Karpas-422 (cell line): ENCODE measurements around the gene TMEM130. TPM values are rescaled to one million over a fixed set of nuclear protein-coding genes. Genes with fewer than 3 reads are reported as not detected.

Source experiments
- DNase-seq: peaks from one replicate; pipeline ENCODE4 v3.0.0-alpha.2; 2015
- H2AFZ ChIP-seq: fragments of 200-600 bp; sonication (generic); 2 replicates; pipeline ENCODE4 v1.6.1; 2014; ENCODE audit warnings: antibody characterized with exemption, low read length, mixed read lengths
- H3K27ac ChIP-seq: fragments of 200-600 bp; sonication (generic); 2 replicates; pipeline ENCODE4 v1.5.1; 2014; ENCODE audit warnings: mild to moderate bottlenecking, low read length, moderate library complexity
- H3K27me3 ChIP-seq: fragments of 200-600 bp; sonication (generic); 2 replicates; pipeline ENCODE4 v1.6.1; 2014; ENCODE audit warnings: low read length, mixed read lengths
- H3K36me3 ChIP-seq: fragments of 200-600 bp; sonication (generic); 2 replicates; pipeline ENCODE4 v1.6.1; 2014; ENCODE audit warnings: low read length, mixed read lengths; ENCODE audit not compliant: insufficient read depth
- H3K4me1 ChIP-seq: fragments of 200-600 bp; sonication (generic); 2 replicates; pipeline ENCODE4 v1.6.1; 2014; ENCODE audit warnings: mild to moderate bottlenecking, low read length, mixed read lengths
- H3K4me2 ChIP-seq: fragments of 200-600 bp; sonication (generic); 2 replicates; pipeline ENCODE4 v1.6.1; 2014; ENCODE audit warnings: low read length, low read depth, mild to moderate bottlenecking; ENCODE audit not compliant: poor library complexity, severe bottlenecking
- H3K4me3 ChIP-seq: fragments of 200-600 bp; sonication (generic); 2 replicates; pipeline ENCODE4 v1.5.1; 2014; ENCODE audit warnings: mild to moderate bottlenecking, antibody characterized with exemption, low read length, mixed read lengths
- H3K79me2 ChIP-seq: fragments of 200-600 bp; sonication (generic); 2 replicates; pipeline ENCODE4 v1.6.1; 2014; ENCODE audit warnings: mild to moderate bottlenecking, low read length, mixed read lengths
- H3K9ac ChIP-seq: fragments of 200-600 bp; sonication (generic); 2 replicates; pipeline ENCODE4 v1.6.0; 2014; ENCODE audit warnings: low read length
- H3K9me2 ChIP-seq: fragments of 200-600 bp; sonication (generic), shearing (Covaris generic); replicated peaks from 2 replicates; pipeline ENCODE4 v1.6.0; 2014; ENCODE audit warnings: mild to moderate bottlenecking, low read length, moderate library complexity; ENCODE audit not compliant: insufficient read depth
- H3K9me3 ChIP-seq: fragments of 300-700, 200-600 bp; sonication (generic); 2 replicates; pipeline ENCODE4 v1.6.1; 2014; ENCODE audit warnings: low read length, mixed read lengths
- H4K20me1 ChIP-seq: fragments of 200-600 bp; sonication (generic); 2 replicates; pipeline ENCODE4 v1.6.1; 2014; ENCODE audit warnings: mild to moderate bottlenecking, antibody characterized with exemption, low read length, low read depth; ENCODE audit not compliant: insufficient read depth
- total RNA-seq: library from RNA; depleted of rRNA; stranded (reverse); fragments of >200 nt; shearing (Covaris generic); gene quantifications from 2 replicates; pipeline ENCODE4 v1.2.3, GENCODE V29; 2014; ENCODE audit warnings: low replicate concordance

The TMEM130 gene
- total RNA-seq, 1 experiment from 2014 or later = not detected

GRCh38 chr7:98823226-98823625, 46.6 kb downstream of the TMEM130 start:
- no peaks in the 10 kb centered on the region for H3K27me3 ChIP-seq
- no peaks in the 10 kb centered on the region for H3K36me3 ChIP-seq
- no peaks in the 10 kb centered on the region for H4K20me1 ChIP-seq
- no peaks in the 10 kb centered on the region for H3K79me2 ChIP-seq
- H3K4me2 ChIP-seq = no peak overlapping the region
- DNase-seq = peak; percentile 36
- no peaks in the 10 kb centered on the region for H3K9me3 ChIP-seq
- H3K4me3 ChIP-seq = no peak overlapping the region
- H2AFZ ChIP-seq = no peak overlapping the region
- no peaks in the 10 kb centered on the region for H3K4me1 ChIP-seq
- H3K9me2 ChIP-seq = no peaks in the 10 kb centered on the region
- H3K9ac ChIP-seq = no peak overlapping the region
- H3K27ac ChIP-seq = no peak overlapping the region

GRCh38 chr7:98821348-98821747, 48.5 kb downstream of the TMEM130 start:
- Histone ChIP-seq H3K9ac (no peak overlapping the region), H3K9me3 (no peaks in the 10 kb centered on the region)

GRCh38 chr7:98816967-98817710, 52.7 kb downstream of the TMEM130 start:
- Histone ChIP-seq H3K9me2 (no peaks in the 10 kb centered on the region), H3K36me3 (no peaks in the 10 kb centered on the region), H4K20me1 (no peaks in the 10 kb centered on the region), H3K4me2 (no peak overlapping the region), H3K79me2 (no peaks in the 10 kb centered on the region), H3K9me3 (no peaks in the 10 kb centered on the region), H3K27me3 (no peaks in the 10 kb centered on the region), H2AFZ (no peak overlapping the region), H3K9ac (no peak overlapping the region), H3K27ac (no peak overlapping the region), H3K4me1 (no peaks in the 10 kb centered on the region), H3K4me3 (no peak overlapping the region)
- no peak for DNase-seq

More at GRCh38 chr7:98821348-98821747, 48.5 kb downstream of the TMEM130 start:
- H3K4me2 ChIP-seq = no peak overlapping the region
- H3K9me2 ChIP-seq = no peaks in the 10 kb centered on the region
- H3K36me3 ChIP-seq = no peaks in the 10 kb centered on the region
- H4K20me1 ChIP-seq = no peaks in the 10 kb centered on the region
- no peaks in the 10 kb centered on the region for H3K79me2 ChIP-seq
- no peaks in the 10 kb centered on the region for H3K27me3 ChIP-seq
- H3K27ac ChIP-seq = no peak overlapping the region
- no peak for DNase-seq
- H2AFZ ChIP-seq = no peak overlapping the region
- H3K4me3 ChIP-seq = no peak overlapping the region
- no peaks in the 10 kb centered on the region for H3K4me1 ChIP-seq

GRCh38 chr7:98816241-98816640, 53.6 kb downstream of the TMEM130 start:
- H3K36me3 ChIP-seq = no peaks in the 10 kb centered on the region
- no peak overlapping the region for H3K4me3 ChIP-seq

DNA sequence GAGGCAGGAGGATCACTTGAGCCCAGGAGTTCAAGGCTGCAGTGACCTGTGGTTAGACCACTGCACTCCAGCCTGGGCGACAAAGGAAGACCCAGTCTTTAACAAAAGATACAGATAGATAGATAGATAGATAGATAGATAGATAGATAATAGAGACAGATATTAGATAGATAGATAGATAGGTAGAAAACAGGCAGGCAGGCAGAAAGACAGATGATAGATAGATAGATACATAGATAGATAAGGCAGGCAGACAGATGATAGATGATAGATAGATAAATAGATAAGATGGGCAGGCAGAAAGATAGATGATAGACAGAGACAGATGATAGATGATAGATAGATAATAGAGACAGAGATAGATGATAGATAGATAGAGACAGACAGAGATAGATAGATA, 54.5 kb downstream of the TMEM130 start:
- H3K4me1 ChIP-seq = no peaks in the 10 kb centered on the region
- no peak overlapping the region for H3K4me2 ChIP-seq
- no peak overlapping the region for H2AFZ ChIP-seq
- no peaks in the 10 kb centered on the region for H4K20me1 ChIP-seq
- no peaks in the 10 kb centered on the region for H3K36me3 ChIP-seq
- no peaks in the 10 kb centered on the region for H3K79me2 ChIP-seq
- H3K9ac ChIP-seq = no peak overlapping the region
- no peak overlapping the region for H3K27ac ChIP-seq
- H3K9me2 ChIP-seq = no peaks in the 10 kb centered on the region
- H3K4me3 ChIP-seq = no peak overlapping the region
- peaks cover 3% of the 10 kb centered on the region; the same call in 1 of the 2 replicates for H3K9me3 ChIP-seq
- H3K27me3 ChIP-seq = no peaks in the 10 kb centered on the region
- DNase-seq = no peak

More at GRCh38 chr7:98816241-98816640, 53.6 kb downstream of the TMEM130 start:
- DNase-seq = peak; percentile 9
- no peaks in the 10 kb centered on the region for H3K79me2 ChIP-seq
- no peaks in the 10 kb centered on the region for H3K27me3 ChIP-seq
- H3K9me3 ChIP-seq = peaks cover under 1% of the 10 kb centered on the region; the same call in 1 of the 2 replicates
- H3K4me1 ChIP-seq = no peaks in the 10 kb centered on the region
- no peak overlapping the region for H3K27ac ChIP-seq
- H4K20me1 ChIP-seq = no peaks in the 10 kb centered on the region
- no peaks in the 10 kb centered on the region for H3K9me2 ChIP-seq
- H3K4me2 ChIP-seq = no peak overlapping the region
- H3K9ac ChIP-seq = no peak overlapping the region
- H2AFZ ChIP-seq = no peak overlapping the region

DNA sequence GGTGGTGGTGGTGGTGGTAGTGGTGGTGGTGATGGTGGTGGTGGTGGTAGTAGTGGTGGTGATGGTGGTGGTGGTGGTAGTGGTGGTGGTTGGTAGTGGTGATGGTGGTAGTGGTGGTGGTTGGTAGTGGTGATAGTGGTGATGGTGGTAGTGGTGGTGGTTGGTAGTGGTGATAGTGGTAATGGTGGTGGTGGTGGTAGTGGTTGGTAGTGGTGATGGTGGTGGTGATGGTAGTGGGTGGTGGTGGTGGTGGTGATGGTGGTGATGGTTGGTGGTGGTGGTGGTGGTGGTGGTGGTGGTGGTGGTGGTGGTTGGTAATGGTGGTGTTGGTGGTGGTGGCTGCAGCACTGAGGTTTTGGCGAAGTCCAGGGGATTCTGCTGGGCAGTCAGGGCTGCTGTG, 58.5 kb downstream of the TMEM130 start:
- Histone ChIP-seq H3K36me3 (no peaks in the 10 kb centered on the region), H3K4me1 (no peaks in the 10 kb centered on the region), H3K4me2 (no peak overlapping the region), H3K27ac (no peak overlapping the region), H3K9ac (no peak overlapping the region), H3K79me2 (no peaks in the 10 kb centered on the region), H3K9me3 (peaks cover 3% of the 10 kb centered on the region; the same call in 1 of the 2 replicates), H2AFZ (no peak overlapping the region), H4K20me1 (no peaks in the 10 kb centered on the region), H3K4me3 (no peak overlapping the region), H3K27me3 (no peaks in the 10 kb centered on the region), H3K9me2 (no peaks in the 10 kb centered on the region)
- DNase-seq = no peak

GRCh38 chr7:98810153-98810802, 59.5 kb downstream of the TMEM130 start:
- H3K9ac ChIP-seq = no peak overlapping the region
- H3K4me1 ChIP-seq = no peaks in the 10 kb centered on the region
- H2AFZ ChIP-seq = no peak overlapping the region
- H3K27ac ChIP-seq = no peak overlapping the region
- no peaks in the 10 kb centered on the region for H3K9me2 ChIP-seq
- no peak overlapping the region for H3K4me3 ChIP-seq
- no peaks in the 10 kb centered on the region for H3K36me3 ChIP-seq
- H4K20me1 ChIP-seq = no peaks in the 10 kb centered on the region
- DNase-seq = no peak
- H3K27me3 ChIP-seq = no peaks in the 10 kb centered on the region
- H3K9me3 ChIP-seq = peaks cover 3% of the 10 kb centered on the region; the same call in 1 of the 2 replicates
- no peaks in the 10 kb centered on the region for H3K79me2 ChIP-seq
- H3K4me2 ChIP-seq = no peak overlapping the region

DNA sequence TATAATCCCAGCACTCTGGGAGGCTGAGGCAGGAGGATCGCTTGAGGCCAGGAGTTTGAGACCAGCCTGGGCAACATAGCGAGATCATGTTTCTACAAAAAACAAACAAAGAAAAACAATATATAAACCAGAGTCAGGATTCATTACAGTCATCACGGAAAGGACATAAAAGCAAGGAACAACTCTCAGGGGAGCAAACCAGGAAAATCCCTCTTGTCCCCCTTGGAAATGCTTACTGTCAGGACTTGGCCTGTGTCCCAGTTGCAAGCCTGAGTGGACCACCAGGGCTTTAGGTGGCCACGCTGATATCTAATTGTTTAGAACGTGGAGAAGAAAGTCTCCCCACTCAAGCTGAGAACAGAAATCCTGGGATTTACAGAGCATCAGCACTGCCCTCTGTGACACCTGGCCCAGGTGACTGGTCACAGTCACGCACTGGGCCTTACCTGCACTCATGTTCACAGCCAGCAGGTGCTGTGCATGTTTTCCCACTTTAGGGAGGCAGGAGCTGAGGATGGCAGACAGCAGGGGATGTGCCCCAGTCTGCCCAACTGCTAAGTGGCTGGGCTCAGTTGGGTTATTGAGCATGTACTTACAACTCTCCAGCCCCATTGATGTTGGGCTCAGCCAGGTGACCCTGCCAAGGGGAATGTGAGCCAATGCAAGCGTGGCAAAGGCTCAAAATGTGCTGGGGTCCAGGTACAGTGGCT, 60.9 kb downstream of the TMEM130 start:
- Histone ChIP-seq H2AFZ (no peak overlapping the region), H3K9me3 (peaks cover 3% of the 10 kb centered on the region; the same call in 1 of the 2 replicates), H3K9ac (no peak overlapping the region), H3K4me2 (no peak overlapping the region), H3K9me2 (no peaks in the 10 kb centered on the region), H4K20me1 (no peaks in the 10 kb centered on the region), H3K27me3 (no peaks in the 10 kb centered on the region), H3K79me2 (no peaks in the 10 kb centered on the region), H3K27ac (no peak overlapping the region), H3K4me1 (no peaks in the 10 kb centered on the region), H3K36me3 (no peaks in the 10 kb centered on the region), H3K4me3 (no peak overlapping the region)
- no peak for DNase-seq
